HG02885 (cell line): Measurements from ENCODE around the gene RAD52.
"Not testable (repeated sequence)": the region's sequence is repeated elsewhere in the genome, so short reads cannot be mapped to it uniquely, and the experiment has no call there.

ENCODE experiments used
- ATAC-seq: cut with Tn5 transposase; IDR thresholded peaks from one replicate; pipeline ENCODE4 v1.9.1; 2021; ENCODE audit warnings: mild to moderate bottlenecking; ENCODE audit not compliant: unreplicated experiment, poor library complexity

RAD52 gene

DNA sequence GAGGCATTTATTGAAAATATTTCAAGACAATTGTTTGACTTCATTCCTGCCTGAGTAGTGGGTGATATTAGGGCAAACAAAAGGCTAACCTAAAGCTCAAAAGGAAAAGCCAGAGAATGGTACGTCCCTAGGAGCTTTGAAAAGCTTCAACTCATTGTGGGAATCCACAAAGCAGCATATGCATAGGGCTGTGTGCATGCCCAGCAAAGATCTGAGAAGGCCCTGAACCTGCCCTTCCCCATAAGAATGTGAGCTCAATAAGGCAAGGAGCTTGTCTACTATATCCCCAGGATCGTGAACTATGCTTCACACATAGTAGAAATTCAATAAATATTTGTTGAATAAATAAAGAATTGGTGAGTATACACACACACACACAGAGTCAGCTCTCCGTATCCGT, 19.1 kb upstream of the RAD52 start:
- ATAC-seq: no peak

- no peak for ATAC-seq
Measured at GRCh38 chr12:967641-968040, 18.1 kb upstream of the RAD52 start.

- no peak for ATAC-seq
Measured at GRCh38 chr12:966724-967123, 17.2 kb upstream of the RAD52 start.

DNA sequence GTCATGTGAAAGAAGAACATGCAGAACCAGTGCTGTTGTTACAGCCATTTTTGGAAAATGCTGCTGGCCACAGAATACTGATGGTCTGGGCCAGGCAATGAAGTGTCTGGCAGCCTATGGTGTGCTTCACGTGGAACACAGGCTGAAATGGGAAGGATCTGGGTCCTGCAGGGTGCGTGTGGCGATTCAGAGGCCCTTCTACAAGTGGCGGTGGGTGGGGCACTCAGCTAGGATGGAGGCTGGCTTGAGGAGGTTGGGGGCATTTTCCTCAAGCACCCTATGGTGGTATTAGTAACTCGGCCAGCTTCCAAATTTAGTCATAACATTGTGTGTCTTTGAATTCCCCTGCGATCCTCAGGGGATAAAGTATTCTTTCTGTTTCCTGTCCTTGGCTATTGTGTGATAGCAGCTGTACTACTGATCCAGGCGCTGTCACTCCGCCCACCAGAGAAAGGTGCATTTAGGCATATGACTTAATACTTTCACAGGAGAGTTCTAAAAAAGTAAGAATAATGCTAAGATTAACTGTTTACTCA, 9.2 kb upstream of the RAD52 start:
- ATAC-seq: peak; percentile 43

DNA sequence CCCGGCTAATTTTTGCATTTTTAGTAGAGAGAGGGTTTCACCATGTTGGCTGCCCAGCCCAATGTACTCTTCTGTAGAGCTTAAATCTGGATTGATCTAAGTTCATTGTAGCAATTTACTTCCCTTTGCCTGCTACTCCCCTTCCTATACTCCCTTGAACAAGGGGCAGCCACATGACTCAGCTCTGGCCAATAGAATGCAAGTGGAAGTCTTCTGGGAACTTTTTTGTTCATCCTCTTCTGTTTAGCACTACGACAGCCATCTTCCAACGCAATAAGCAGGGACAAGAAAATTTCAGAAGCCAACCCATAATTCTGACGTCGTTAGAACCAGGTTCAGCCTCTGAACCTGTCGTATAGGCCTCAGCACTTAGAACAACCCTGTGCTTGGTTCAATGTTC, 6.4 kb upstream of the RAD52 start:
- ATAC-seq: no peak

- no peak for ATAC-seq
Measured at GRCh38 chr12:954741-955140, 5.2 kb upstream of the RAD52 start.

- no peak for ATAC-seq
Measured at GRCh38 chr12:953776-954175, 4.3 kb upstream of the RAD52 start.

GRCh38 chr12:951176-951575, 1.7 kb upstream of the RAD52 start:
- ATAC-seq: no peak

DNA sequence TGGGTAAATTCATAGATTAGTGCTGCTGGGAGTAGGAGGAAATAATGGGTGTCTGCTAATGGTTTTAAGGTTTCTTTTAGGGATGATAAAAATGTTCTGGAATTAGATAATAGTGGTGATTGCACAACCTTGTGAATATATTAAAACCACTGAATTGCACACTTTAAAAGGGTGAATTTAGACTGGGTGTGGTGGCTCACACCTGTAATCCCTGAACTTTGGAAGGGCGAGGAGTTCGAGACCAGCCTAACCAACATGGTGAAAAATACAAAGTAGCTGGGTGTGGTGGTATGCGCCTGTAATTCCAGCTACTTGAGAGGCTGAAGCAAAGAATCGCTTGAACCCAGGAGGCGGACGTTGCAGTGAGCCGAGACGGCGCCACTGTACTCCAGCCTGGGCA, 1.3 kb downstream of the RAD52 start:
- no peak for ATAC-seq

- no peak for ATAC-seq
Measured at GRCh38 chr12:946631-947030, 2.9 kb downstream of the RAD52 start.

DNA sequence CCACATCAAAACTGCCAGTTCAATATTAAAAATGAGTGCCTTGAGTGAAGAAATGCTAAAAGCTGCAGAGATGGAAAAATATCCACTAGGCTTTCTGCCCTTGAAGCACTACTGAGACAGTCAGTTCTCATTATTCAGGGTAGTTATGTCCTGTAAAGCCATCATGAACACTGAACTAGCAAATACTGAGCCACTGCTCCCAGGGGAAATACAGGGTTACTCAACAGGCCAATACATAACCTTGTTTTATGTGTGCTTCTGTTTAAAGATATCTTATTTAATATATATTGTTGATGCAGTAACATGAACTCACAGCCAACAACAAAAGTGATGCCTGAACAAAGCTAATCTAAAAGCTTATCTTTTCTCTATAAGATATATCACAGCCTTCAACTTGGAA, 3.3 kb downstream of the RAD52 start:
- ATAC-seq: no peak

DNA sequence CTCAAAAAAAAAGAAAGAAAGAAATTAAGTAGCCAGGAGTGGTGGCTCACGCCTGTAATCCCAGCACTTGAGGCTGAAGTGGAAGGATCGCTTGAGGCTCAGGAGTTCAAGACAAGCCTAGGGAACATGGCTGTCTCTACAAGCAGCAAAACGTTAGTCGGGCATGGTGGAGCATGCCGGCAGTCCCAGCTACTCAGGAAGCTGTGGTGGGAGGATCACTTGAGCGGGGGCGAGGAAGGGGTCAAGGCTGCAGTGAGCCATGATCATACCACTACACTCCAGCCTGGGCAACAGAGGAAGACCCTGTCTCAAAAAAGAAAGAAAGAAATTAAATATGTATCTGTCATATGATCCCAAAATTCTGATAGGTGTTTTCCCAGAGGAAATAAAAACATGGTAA, 5.3 kb downstream of the RAD52 start:
- no peak for ATAC-seq

DNA sequence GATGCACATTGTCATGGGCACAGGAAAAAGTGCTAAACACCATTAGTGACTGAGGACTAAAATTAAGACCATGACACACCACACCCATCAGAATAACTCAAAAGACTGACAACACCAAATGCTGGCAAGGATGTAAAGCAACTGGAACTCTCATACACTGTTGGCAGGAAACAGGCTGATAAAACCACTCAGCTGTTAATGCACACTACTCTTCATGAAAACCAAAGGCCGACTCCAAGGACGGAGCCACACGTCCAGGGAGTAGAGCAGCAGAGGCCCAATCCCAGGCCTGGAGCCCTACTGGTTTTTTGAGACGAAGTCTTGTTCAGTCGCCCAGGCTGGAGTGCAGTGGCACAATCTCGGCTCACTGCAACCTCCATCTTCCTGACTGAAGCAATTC, 6.4 kb downstream of the RAD52 start:
- no peak for ATAC-seq

DNA sequence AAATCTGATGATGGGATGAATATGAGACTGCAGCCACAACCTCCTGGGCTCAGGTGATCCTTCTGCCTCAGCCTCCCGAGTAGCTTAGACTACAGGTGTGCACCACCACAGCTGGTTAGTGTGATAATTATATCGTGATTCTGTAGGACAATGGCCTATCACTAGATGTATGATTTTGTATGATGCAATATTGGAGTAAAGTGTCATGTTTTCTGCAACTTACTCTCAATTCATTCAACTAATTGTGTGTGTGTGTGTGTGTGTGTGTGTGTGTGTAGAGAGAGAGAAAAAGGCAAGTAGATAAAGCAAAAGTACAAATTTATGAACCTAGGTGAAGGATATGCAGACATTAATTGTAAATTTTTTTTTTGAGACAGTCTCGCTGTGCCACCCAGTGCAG, 10.7 kb downstream of the RAD52 start:
- ATAC-seq: no peak

DNA sequence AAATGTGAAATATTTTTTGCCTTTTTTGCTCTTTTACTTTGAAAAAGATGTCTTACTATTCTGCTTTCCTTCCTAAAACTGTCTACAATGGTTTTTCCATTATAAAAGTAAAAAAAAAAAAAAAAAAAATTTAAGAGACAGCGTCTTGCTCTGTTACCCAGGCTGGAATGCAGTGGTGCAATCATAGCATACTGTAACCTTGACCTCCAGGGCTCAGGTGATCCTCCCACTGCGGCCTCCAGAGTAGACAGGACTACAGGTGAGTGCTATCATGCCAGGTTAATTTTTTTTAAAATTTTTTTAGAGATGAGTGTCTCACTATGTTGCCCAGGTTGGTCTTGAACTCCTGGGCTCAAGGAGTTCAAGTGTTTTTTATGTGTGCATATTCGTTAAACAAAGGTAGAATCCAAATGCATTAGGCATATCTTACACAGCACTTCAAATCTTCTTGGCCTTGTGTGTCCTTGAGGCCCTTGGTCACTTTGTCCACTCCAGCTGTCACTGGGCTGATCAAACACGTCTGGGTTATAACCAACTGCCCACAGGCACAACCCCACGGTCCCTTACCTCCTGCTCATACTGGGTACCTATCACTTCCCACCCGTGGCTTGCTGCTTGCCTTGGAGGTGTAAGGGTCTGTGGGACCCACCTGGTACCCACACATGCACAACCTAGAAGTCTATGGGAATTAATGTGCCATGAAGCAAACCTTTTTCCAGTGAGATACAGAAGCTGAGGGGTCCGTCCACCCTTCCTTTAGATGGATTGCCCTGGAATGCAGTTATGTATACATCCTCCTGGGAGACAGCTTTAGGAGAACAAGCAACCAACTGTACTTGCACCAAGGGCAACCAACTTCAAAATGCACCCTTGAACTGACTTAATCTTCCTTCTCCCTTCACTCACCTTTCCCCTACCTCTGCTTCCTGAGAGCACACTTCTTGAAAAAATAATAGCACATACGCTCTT, 12.8 kb downstream of the RAD52 start:
- no peak for ATAC-seq

- ATAC-seq: not testable (repeated sequence)
Measured at GRCh38 chr12:935891-936290, 13.6 kb downstream of the RAD52 start.

GRCh38 chr12:931591-931990, 17.9 kb downstream of the RAD52 start:
- ATAC-seq: no peak

DNA sequence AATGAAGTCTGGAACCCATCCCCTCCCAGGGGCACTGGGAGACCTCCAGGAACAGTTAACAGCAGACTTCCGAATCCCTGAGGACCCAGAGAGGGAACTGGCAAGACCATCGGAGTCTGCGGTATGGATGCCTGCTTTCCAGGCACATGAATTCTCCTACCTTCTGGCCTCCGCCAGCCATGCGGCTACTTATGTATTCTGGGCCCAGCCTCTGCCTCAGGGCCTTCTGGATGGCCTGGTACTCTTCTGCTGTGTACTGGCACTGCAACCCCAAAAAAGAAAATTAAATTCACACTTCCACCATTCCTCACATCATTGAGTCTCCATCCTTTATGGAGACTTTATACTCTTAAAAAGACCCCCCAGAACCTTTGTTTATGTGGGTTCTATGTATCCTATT, 18.4 kb downstream of the RAD52 start:
- no peak for ATAC-seq

- ATAC-seq: no peak
Measured at GRCh38 chr12:926641-927040, 22.9 kb downstream of the RAD52 start.

DNA sequence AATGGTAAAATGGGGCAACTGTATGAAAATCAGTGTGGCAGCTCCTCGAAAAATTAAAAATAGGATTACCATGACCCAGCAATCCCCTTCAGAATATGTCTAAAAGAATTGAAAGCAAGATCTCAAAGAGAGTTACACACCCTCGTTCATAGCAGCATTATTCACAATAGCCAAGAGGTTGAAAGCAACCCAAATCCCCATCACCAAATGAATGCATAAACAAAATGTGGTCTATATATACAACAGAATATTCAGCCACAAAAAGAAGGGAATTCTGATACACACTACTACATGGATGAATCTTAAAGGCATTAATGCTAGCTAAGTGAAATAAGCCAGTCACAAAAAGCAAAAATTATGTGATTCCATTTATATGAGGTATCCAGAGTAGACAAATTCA, 27.2 kb downstream of the RAD52 start:
- no peak for ATAC-seq

DNA sequence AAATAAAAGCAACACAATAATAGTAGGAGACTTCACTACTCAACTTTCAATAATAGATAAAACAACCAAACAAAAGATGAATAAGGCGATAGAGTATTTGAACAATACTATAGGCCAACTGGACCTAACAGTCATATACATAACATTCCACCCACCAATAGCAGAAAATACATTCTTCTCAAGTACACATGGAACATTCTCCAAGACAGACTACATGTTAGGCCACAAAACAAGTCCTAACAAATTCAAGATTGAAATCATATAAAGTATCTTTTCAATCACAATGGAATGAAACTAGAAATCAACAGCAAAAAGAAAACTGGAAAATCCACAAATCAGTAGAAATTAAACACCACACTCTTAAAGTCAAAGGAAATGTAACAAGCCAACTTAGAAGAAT, 28.8 kb downstream of the RAD52 start:
- no peak for ATAC-seq
